ENCODE results near the gene DNER.

GRCh38 chr2:229426464-229426863 is 287.9 kb downstream of the DNER start:
- TF ChIP-seq POLR2A (IDR thresholded peaks at IDR 0.05; ENCODE audit: borderline replicate concordance, extremely low read depth, insufficient read depth, insufficient read length) (no peak), CTCF (IDR thresholded peaks at IDR 0.05 in 2 of 3, conservative IDR thresholded peaks at IDR 0.05 in 1 of 3; ENCODE audit: borderline replicate concordance in 1 of 3, insufficient read depth in 1 of 3, low read depth in 2 of 3, low read length in 2 of 3) (no peak), JUND (IDR thresholded peaks at IDR 0.05) (no peak), EZH2 (IDR thresholded peaks at IDR 0.05) (no peak), SIN3A (IDR thresholded peaks at IDR 0.05; ENCODE audit: low read depth) (no peak), EGR1 (IDR thresholded peaks at IDR 0.05; ENCODE audit: low read depth) (no peak), REST (IDR thresholded peaks at IDR 0.05; ENCODE audit: low read depth) (no peak), ZFX (IDR thresholded peaks at IDR 0.05) (no peak), CBX3 (IDR thresholded peaks at IDR 0.05; ENCODE audit: low read depth) (no peak), POLR2AphosphoS5 (IDR thresholded peaks at IDR 0.05; ENCODE audit: low read depth, low read length) (no peak), YY1 (IDR thresholded peaks at IDR 0.05; ENCODE audit: extremely low read depth, insufficient replicate concordance, low read depth, low read length) (no peak), FOSL1 (IDR thresholded peaks at IDR 0.05; ENCODE audit: low read depth) (no peak), ZNF274 (IDR thresholded peaks at IDR 0.05; ENCODE audit: low read depth, low read length) (no peak)
- TF ChIP-seq, protein P1, sequence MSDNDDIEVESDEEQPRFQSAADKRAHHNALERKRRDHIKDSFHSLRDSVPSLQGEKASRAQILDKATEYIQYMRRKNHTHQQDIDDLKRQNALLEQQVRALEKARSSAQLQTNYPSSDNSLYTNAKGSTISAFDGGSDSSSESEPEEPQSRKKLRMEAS (IDR thresholded peaks at IDR 0.05): no peak

Data from HCT116 (cell line).